ENCODE measurements around the gene TGM4. TPM values are rescaled to one million over a fixed set of nuclear protein-coding genes. Genes with fewer than 3 reads are reported as not detected.
A peak's percentile ranks its signal among the peaks of the same experiment; 100 is the strongest.

The TGM4 gene
- total and polyA plus RNA-seq, 9 of the 15 experiments (the other 6 are each of a cell fraction or from before 2014, with no cell fraction given), result not detected

- TF ChIP-seq KDM4B (IDR thresholded peaks at IDR 0.05; ENCODE audit: borderline replicate concordance in 2 of 2, low read depth in 1 of 2), result no peak
- TF ChIP-seq, protein P1, sequence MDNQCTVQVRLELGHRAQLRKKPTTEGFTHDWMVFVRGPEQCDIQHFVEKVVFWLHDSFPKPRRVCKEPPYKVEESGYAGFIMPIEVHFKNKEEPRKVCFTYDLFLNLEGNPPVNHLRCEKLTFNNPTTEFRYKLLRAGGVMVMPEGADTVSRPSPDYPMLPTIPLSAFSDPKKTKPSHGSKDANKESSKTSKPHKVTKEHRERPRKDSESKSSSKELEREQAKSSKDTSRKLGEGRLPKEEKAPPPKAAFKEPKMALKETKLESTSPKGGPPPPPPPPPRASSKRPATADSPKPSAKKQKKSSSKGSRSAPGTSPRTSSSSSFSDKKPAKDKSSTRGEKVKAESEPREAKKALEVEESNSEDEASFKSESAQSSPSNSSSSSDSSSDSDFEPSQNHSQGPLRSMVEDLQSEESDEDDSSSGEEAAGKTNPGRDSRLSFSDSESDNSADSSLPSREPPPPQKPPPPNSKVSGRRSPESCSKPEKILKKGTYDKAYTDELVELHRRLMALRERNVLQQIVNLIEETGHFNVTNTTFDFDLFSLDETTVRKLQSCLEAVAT (IDR thresholded peaks at IDR 0.05), result no peak
- TF ChIP-seq TAF7 (tag; IDR thresholded peaks at IDR 0.05), result no peak
These were observed at the start of gene TGM4 (continued) for GRCh38 chr3:44874308-44874707.

DNA sequence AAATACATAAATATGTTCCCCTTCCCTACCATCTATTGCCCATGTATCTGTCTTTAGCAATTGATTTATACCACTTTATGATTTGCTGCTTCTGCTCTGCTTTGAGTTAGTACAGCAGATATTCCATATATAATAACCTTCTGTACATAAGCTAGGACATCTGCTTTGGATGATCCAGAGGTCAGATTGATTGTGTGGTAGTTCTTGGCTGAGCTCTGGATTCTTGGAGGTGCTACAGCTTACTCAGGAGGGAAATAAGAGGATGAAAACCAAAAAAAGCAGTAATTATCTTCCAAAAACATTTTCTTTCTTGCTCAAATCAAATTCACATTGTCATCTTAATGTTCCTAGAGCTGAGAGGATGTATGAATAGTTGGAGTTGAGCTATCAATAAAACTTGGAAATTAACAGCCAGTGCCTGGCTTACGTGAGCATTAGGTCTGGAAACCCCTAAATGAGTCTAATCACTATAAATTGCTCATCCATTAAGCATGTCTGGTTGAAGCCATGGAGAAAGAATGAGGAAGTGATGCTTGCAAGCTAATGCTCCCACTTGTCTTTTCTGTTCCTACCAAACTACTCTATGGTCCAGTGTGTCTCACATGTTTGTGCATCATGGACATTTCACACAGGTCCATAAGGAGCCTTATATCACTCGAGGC lies 49.0 kb upstream of the TGM4 start:
- H3K4me2 ChIP-seq (ENCODE audit: insufficient read depth, low read length), result no peak overlapping the region
- peak; percentile 49; the same call in 1 of the 2 replicates for TF ChIP-seq SPI1 (IDR thresholded peaks at IDR 0.05; ENCODE audit: borderline replicate concordance, low read depth, low read length)
- no peak for TF ChIP-seq ZBTB17 (CRISPR knock-in tag; IDR thresholded peaks at IDR 0.05)
- no peak for TF ChIP-seq RNF219 (CRISPR knock-in tag; IDR thresholded peaks at IDR 0.05)
- TF ChIP-seq HEY1 (CRISPR knock-in tag; IDR thresholded peaks at IDR 0.05; ENCODE audit: borderline replicate concordance), result no peak
- no peak for TF ChIP-seq TEAD1 (CRISPR knock-in tag; IDR thresholded peaks at IDR 0.05)
- no peak for TF ChIP-seq FOXA3 (CRISPR knock-in tag; conservative IDR thresholded peaks at IDR 0.05 in 1 of 2, IDR thresholded peaks at IDR 0.05 in 1 of 2)
- ATAC-seq (no peak), DNase-seq (ENCODE audit: extremely low read depth in 1 of 4, low spot score in 3 of 4) (no peak), FAIRE-seq (no peak)
- peaks cover 53% of the 10 kb centered on the region for H3K36me3 ChIP-seq (ENCODE audit: control insufficient read depth, insufficient read depth, low read length)
- no peaks in the 10 kb centered on the region for H3K79me2 ChIP-seq (ENCODE audit: control insufficient read depth, insufficient read depth, low read length)
- in situ Hi-C loops (cut with MboI), result no loop called here
- H3K27me3 ChIP-seq (ENCODE audit: control insufficient read depth in 2 of 2, insufficient read depth in 2 of 2, low read length in 2 of 2), result no peaks in the 10 kb centered on the region
- no peak overlapping the region for H3K9ac ChIP-seq (ENCODE audit: insufficient read depth in 1 of 2, low read depth in 2 of 2, low read length in 2 of 2)
- H3K9me3 ChIP-seq (replicated peaks; ENCODE audit: control insufficient read depth, insufficient read depth, low read depth, low read length), result no peaks in the 10 kb centered on the region
- H3K9me1 ChIP-seq (ENCODE audit: control insufficient read depth, insufficient read depth, low read length), result no peaks in the 10 kb centered on the region
- ChIA-PET CTCF (ENCODE audit: low intra/inter-chr PET ratio) (no interaction called here), POLR2A (interaction anchor here (0.7 to 2.1 kb wide), 4 partner anchors 10 to 784 kb away, joined by 3 to 4 read pairs (median 3); no protein-coding TSS in a partner anchor)
- no peak overlapping the region for H3K4me3 ChIP-seq
- 78% methylated on average over 2 of the region's 2 CpGs for WGBS (ENCODE audit: insufficient coverage, low coverage, missing lambda C conversion rate)
- H4K20me1 ChIP-seq (replicated peaks; ENCODE audit: control insufficient read depth, insufficient read depth, low read length), result no peaks in the 10 kb centered on the region
- H3K27ac ChIP-seq (ENCODE audit: extremely low read depth, low read depth, low read length), result no peak overlapping the region
- BruUV-seq (replicated peaks), result no TSS peak
- H3K4me1 ChIP-seq (replicated peaks in 1 of 2; ENCODE audit: control insufficient read depth in 2 of 2, insufficient read depth in 2 of 2, low read length in 2 of 2), result no peaks in the 10 kb centered on the region
- H2AFZ ChIP-seq (ENCODE audit: low read depth, low read length), result no peak overlapping the region
- intact Hi-C loops (cut with micrococcal nuclease), result no loop called here
